HEK293 (cell line): ENCODE measurements around the gene CCNJL.

ENCODE experiments used
- GLI2 ChIP-seq: fragments of 450-650 bp; formaldehyde crosslinking; IDR thresholded peaks from 2 replicates; pipeline ENCODE4; 2017; ENCODE audit warnings: missing biosample characterization, missing genetic modification characterization, low read depth, borderline replicate concordance
- HOXA7 ChIP-seq: sonication (generic); formaldehyde crosslinking; IDR thresholded peaks from 2 replicates; pipeline ENCODE4 v1.8.1; 2022; ENCODE audit warnings: missing genetic modification reagents, borderline replicate concordance
- HOXC10 ChIP-seq: sonication (generic); formaldehyde crosslinking; IDR thresholded peaks from 2 replicates; pipeline ENCODE4 v1.8.1; 2023; ENCODE audit warnings: mild to moderate bottlenecking, missing genetic modification reagents
- KLF9 ChIP-seq: fragments of 450-650 bp; formaldehyde crosslinking; IDR thresholded peaks from 2 replicates; pipeline ENCODE4 v1.5.1; 2016; ENCODE audit warnings: missing biosample characterization, missing genetic modification characterization, low read depth
- REPIN1 ChIP-seq: fragments of 450-650 bp; formaldehyde crosslinking; IDR thresholded peaks from 2 replicates; pipeline ENCODE4 v1.5.1; 2017; ENCODE audit warnings: missing biosample characterization, missing genetic modification characterization, low read depth
- SCRT1 ChIP-seq: fragments of 450-650 bp; formaldehyde crosslinking; IDR thresholded peaks from 2 replicates; pipeline ENCODE4 v1.5.1; 2016; ENCODE audit warnings: missing biosample characterization, missing genetic modification characterization, borderline replicate concordance
- ZBTB48 ChIP-seq: fragments of 450-650 bp; formaldehyde crosslinking; IDR thresholded peaks from 2 replicates; pipeline ENCODE4 v1.5.1; 2016; ENCODE audit warnings: missing biosample characterization, missing genetic modification characterization
- ZNF112 ChIP-seq: fragments of 450-650 bp; formaldehyde crosslinking; IDR thresholded peaks from 2 replicates; pipeline ENCODE4 v1.5.0; 2017; ENCODE audit warnings: missing biosample characterization, missing genetic modification characterization
- ZNF138 ChIP-seq: fragments of 450-650 bp; formaldehyde crosslinking; IDR thresholded peaks from 2 replicates; pipeline ENCODE4 v1.5.1; 2016; ENCODE audit warnings: missing biosample characterization, missing genetic modification characterization, borderline replicate concordance
- ZNF223 ChIP-seq: fragments of 450-650 bp; formaldehyde crosslinking; IDR thresholded peaks from 2 replicates; pipeline ENCODE4 v1.5.1; 2016; ENCODE audit warnings: missing biosample characterization, missing genetic modification characterization
- ZNF23 ChIP-seq: fragments of 450-650 bp; formaldehyde crosslinking; IDR thresholded peaks from 2 replicates; pipeline ENCODE4 v1.5.1; 2016; ENCODE audit warnings: missing biosample characterization, missing genetic modification characterization, borderline replicate concordance
- ZNF302 ChIP-seq: fragments of 450-650 bp; formaldehyde crosslinking; IDR thresholded peaks from 2 replicates; pipeline ENCODE4 v1.5.1; 2016; ENCODE audit warnings: missing biosample characterization, missing genetic modification characterization, low read depth
- ZNF510 ChIP-seq: fragments of 450-650 bp; formaldehyde crosslinking; IDR thresholded peaks from 2 replicates; pipeline ENCODE4 v1.5.1; 2018; ENCODE audit warnings: mild to moderate bottlenecking, missing genetic modification characterization, missing biosample characterization; ENCODE audit not compliant: insufficient replicate concordance
- ZNF514 ChIP-seq: fragments of 450-650 bp; formaldehyde crosslinking; IDR thresholded peaks from 2 replicates; pipeline ENCODE4 v1.5.1; 2016; ENCODE audit warnings: missing biosample characterization, missing genetic modification characterization
- ZNF530 ChIP-seq: fragments of 450-650 bp; formaldehyde crosslinking; IDR thresholded peaks from 2 replicates; pipeline ENCODE4 v1.5.1; 2016; ENCODE audit warnings: low read depth, missing biosample characterization, missing genetic modification characterization
- ZNF629 ChIP-seq: fragments of 450-650 bp; formaldehyde crosslinking; IDR thresholded peaks from 2 replicates; pipeline ENCODE4 v1.5.1; 2017; ENCODE audit warnings: missing biosample characterization, missing genetic modification characterization
- ZNF701 ChIP-seq: fragments of 450-650 bp; formaldehyde crosslinking; IDR thresholded peaks from 2 replicates; pipeline ENCODE4 v1.5.1; 2016; ENCODE audit warnings: missing biosample characterization, missing genetic modification characterization
- TF ChIP-seq, protein P1 (sequence below): fragments of 450-650 bp; IDR thresholded peaks from 2 replicates; pipeline ENCODE4 v1.5.1; 2018; ENCODE audit warnings: missing biosample characterization, mild to moderate bottlenecking, missing genetic modification characterization
- TF ChIP-seq, protein P2 (sequence below): fragments of 450-650 bp; IDR thresholded peaks from 2 replicates; pipeline ENCODE4 v1.5.1; 2018; ENCODE audit warnings: missing biosample characterization, missing genetic modification characterization
- TF ChIP-seq, protein P3 (sequence below): fragments of 450-650 bp; formaldehyde crosslinking; IDR thresholded peaks from 2 replicates; pipeline ENCODE4; 2016; ENCODE audit warnings: missing biosample characterization, missing genetic modification characterization
- TF ChIP-seq, protein P4 (sequence below): fragments of 450-650 bp; formaldehyde crosslinking; IDR thresholded peaks from 2 replicates; pipeline ENCODE4 v1.5.1; 2016; ENCODE audit warnings: missing biosample characterization, missing genetic modification characterization
- TF ChIP-seq, protein P5 (sequence below): fragments of 450-650 bp; formaldehyde crosslinking; IDR thresholded peaks from 2 replicates; pipeline ENCODE4 v1.5.1; 2016; ENCODE audit warnings: missing biosample characterization, missing genetic modification characterization
- TF ChIP-seq, protein P6 (sequence below): fragments of 450-650 bp; formaldehyde crosslinking; conservative IDR thresholded peaks from 2 replicates; pipeline ENCODE4 v1.5.1; 2016; ENCODE audit warnings: low read depth, missing biosample characterization, missing genetic modification characterization
- TF ChIP-seq, protein P7 (sequence below): fragments of 450-650 bp; formaldehyde crosslinking; IDR thresholded peaks from 2 replicates; pipeline ENCODE4 v1.5.1; 2016; ENCODE audit warnings: missing biosample characterization, missing genetic modification characterization

Gene CCNJL

DNA sequence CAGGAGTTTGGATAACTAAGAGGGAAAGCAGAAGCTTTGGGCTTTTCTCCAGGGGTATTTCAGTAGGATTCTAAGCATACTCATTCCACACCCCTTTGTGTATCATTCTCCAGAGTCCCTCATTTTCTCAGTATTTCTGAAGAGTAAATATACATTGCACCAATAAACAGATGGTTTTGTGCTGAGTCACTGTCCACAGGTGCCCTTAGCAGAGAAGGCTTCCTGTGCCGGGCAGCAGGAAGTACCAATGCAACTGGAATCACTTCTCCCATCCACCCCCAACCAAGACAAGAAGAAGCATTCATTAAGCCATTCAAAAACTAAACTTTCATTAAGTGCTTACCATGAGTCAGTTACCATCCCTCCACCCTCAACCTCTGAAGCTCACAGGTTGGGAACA is 3.6 kb upstream of the CCNJL start (continued):
- TF ChIP-seq, protein P1, sequence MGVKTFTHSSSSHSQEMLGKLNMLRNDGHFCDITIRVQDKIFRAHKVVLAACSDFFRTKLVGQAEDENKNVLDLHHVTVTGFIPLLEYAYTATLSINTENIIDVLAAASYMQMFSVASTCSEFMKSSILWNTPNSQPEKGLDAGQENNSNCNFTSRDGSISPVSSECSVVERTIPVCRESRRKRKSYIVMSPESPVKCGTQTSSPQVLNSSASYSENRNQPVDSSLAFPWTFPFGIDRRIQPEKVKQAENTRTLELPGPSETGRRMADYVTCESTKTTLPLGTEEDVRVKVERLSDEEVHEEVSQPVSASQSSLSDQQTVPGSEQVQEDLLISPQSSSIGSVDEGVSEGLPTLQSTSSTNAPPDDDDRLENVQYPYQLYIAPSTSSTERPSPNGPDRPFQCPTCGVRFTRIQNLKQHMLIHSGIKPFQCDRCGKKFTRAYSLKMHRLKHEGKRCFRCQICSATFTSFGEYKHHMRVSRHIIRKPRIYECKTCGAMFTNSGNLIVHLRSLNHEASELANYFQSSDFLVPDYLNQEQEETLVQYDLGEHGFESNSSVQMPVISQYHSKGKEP (tag by site-specific recombination) = no peak
- TF ChIP-seq ZNF514 (tag by site-specific recombination) (no peak), ZNF510 (tag by site-specific recombination) (no peak), HOXA7 (CRISPR knock-in tag) (no peak), GLI2 (tag by site-specific recombination) (no peak), HOXC10 (CRISPR knock-in tag) (no peak), ZNF629 (tag by site-specific recombination) (no peak), ZNF23 (tag by site-specific recombination) (no peak), ZBTB48 (tag by site-specific recombination) (0 out of 2 replicates have a peak, but pooled peaks have one; percentile 28), REPIN1 (tag by site-specific recombination) (no peak), KLF9 (tag by site-specific recombination) (no peak), ZNF112 (tag by site-specific recombination) (no peak), ZNF701 (tag by site-specific recombination) (no peak), ZNF223 (tag by site-specific recombination) (no peak), SCRT1 (tag by site-specific recombination) (peak; percentile 63; the same call in 1 of the 2 replicates), ZNF530 (tag by site-specific recombination) (no peak), ZNF302 (tag by site-specific recombination) (no peak), ZNF138 (tag by site-specific recombination) (no peak)
- TF ChIP-seq, protein P2, sequence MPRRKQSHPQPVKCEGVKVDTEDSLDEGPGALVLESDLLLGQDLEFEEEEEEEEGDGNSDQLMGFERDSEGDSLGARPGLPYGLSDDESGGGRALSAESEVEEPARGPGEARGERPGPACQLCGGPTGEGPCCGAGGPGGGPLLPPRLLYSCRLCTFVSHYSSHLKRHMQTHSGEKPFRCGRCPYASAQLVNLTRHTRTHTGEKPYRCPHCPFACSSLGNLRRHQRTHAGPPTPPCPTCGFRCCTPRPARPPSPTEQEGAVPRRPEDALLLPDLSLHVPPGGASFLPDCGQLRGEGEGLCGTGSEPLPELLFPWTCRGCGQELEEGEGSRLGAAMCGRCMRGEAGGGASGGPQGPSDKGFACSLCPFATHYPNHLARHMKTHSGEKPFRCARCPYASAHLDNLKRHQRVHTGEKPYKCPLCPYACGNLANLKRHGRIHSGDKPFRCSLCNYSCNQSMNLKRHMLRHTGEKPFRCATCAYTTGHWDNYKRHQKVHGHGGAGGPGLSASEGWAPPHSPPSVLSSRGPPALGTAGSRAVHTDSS (tag by site-specific recombination) = no peak
- TF ChIP-seq, protein P3, sequence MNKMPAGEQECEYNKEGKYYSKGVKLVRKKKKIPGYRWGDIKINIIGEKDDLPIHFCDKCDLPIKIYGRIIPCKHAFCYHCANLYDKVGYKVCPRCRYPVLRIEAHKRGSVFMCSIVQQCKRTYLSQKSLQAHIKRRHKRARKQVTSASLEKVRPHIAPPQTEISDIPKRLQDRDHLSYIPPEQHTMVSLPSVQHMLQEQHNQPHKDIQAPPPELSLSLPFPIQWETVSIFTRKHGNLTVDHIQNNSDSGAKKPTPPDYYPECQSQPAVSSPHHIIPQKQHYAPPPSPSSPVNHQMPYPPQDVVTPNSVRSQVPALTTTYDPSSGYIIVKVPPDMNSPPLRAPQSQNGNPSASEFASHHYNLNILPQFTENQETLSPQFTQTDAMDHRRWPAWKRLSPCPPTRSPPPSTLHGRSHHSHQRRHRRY (tag by site-specific recombination) = no peak
- TF ChIP-seq, protein P4, sequence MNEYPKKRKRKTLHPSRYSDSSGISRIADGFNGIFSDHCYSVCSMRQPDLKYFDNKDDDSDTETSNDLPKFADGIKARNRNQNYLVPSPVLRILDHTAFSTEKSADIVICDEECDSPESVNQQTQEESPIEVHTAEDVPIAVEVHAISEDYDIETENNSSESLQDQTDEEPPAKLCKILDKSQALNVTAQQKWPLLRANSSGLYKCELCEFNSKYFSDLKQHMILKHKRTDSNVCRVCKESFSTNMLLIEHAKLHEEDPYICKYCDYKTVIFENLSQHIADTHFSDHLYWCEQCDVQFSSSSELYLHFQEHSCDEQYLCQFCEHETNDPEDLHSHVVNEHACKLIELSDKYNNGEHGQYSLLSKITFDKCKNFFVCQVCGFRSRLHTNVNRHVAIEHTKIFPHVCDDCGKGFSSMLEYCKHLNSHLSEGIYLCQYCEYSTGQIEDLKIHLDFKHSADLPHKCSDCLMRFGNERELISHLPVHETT (tag by site-specific recombination) = no peak
- TF ChIP-seq, protein P5, sequence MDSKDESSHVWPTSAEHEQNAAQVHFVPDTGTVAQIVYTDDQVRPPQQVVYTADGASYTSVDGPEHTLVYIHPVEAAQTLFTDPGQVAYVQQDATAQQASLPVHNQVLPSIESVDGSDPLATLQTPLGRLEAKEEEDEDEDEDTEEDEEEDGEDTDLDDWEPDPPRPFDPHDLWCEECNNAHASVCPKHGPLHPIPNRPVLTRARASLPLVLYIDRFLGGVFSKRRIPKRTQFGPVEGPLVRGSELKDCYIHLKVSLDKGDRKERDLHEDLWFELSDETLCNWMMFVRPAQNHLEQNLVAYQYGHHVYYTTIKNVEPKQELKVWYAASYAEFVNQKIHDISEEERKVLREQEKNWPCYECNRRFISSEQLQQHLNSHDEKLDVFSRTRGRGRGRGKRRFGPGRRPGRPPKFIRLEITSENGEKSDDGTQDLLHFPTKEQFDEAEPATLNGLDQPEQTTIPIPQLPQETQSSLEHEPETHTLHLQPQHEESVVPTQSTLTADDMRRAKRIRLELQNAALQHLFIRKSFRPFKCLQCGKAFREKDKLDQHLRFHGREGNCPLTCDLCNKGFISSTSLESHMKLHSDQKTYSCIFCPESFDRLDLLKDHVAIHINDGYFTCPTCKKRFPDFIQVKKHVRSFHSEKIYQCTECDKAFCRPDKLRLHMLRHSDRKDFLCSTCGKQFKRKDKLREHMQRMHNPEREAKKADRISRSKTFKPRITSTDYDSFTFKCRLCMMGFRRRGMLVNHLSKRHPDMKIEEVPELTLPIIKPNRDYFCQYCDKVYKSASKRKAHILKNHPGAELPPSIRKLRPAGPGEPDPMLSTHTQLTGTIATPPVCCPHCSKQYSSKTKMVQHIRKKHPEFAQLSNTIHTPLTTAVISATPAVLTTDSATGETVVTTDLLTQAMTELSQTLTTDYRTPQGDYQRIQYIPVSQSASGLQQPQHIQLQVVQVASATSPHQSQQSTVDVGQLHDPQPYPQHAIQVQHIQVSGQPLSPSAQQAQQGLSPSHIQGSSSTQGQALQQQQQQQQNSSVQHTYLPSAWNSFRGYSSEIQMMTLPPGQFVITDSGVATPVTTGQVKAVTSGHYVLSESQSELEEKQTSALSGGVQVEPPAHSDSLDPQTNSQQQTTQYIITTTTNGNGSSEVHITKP (tag by site-specific recombination) = 0 out of 2 replicates have a peak, but pooled peaks have one; percentile 29
- TF ChIP-seq, protein P6, sequence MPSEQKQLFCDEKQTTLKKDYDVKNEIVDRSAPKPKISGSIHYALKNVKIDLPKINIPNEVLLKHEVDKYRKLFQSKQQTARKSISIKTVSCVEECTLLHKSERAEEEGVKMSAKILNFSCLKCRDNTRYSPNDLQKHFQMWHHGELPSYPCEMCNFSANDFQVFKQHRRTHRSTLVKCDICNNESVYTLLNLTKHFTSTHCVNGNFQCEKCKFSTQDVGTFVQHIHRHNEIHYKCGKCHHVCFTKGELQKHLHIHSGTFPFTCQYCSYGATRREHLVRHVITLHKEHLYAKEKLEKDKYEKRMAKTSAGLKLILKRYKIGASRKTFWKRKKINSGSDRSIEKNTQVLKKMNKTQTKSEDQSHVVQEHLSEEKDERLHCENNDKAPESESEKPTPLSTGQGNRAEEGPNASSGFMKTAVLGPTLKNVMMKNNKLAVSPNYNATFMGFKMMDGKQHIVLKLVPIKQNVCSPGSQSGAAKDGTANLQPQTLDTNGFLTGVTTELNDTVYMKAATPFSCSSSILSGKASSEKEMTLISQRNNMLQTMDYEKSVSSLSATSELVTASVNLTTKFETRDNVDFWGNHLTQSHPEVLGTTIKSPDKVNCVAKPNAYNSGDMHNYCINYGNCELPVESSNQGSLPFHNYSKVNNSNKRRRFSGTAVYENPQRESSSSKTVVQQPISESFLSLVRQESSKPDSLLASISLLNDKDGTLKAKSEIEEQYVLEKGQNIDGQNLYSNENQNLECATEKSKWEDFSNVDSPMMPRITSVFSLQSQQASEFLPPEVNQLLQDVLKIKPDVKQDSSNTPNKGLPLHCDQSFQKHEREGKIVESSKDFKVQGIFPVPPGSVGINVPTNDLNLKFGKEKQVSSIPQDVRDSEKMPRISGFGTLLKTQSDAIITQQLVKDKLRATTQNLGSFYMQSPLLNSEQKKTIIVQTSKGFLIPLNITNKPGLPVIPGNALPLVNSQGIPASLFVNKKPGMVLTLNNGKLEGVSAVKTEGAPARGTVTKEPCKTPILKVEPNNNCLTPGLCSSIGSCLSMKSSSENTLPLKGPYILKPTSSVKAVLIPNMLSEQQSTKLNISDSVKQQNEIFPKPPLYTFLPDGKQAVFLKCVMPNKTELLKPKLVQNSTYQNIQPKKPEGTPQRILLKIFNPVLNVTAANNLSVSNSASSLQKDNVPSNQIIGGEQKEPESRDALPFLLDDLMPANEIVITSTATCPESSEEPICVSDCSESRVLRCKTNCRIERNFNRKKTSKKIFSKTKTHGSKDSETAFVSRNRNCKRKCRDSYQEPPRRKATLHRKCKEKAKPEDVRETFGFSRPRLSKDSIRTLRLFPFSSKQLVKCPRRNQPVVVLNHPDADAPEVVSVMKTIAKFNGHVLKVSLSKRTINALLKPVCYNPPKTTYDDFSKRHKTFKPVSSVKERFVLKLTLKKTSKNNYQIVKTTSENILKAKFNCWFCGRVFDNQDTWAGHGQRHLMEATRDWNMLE (tag by site-specific recombination) = no peak
- TF ChIP-seq, protein P7, sequence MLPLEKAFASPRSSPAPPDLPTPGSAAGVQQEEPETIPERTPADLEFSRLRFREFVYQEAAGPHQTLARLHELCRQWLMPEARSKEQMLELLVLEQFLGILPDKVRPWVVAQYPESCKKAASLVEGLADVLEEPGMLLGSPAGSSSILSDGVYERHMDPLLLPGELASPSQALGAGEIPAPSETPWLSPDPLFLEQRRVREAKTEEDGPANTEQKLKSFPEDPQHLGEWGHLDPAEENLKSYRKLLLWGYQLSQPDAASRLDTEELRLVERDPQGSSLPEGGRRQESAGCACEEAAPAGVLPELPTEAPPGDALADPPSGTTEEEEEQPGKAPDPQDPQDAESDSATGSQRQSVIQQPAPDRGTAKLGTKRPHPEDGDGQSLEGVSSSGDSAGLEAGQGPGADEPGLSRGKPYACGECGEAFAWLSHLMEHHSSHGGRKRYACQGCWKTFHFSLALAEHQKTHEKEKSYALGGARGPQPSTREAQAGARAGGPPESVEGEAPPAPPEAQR (tag by site-specific recombination) = no peak
